Stimulated activated CD4-positive, alpha-beta T cell treated with anti-CD3 and anti-CD28 coated beads, Interleukin-4, amount 100 ng/mL, for 24 hours (primary cell): Measurements from ENCODE around the gene CHCT1.

ENCODE experiments used
- DNase-seq: peaks from one replicate; pipeline ENCODE4 v3.0.0-alpha.2; 2020

Gene CHCT1

GRCh38 chr17:60443713-60444112 lies 21.4 kb downstream of the CHCT1 start:
- no peak for DNase-seq

DNA sequence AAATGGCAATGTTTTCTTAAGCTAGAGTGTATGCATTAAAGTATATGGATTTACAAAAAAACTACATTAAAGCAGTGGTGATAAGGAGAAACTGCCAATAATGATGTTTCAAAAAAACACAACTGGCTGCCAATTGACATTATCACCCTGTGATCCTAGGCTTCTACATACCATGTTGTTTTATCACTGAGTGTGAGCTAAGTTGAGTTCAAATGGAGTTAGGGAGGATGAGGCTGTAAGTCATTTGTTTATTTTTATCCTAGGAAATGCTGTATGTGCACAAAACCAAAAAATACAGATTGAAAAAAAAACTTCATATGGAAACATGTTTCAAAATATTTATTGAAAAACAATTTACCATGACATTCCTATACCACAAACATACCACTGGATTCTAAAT lies 22.9 kb downstream of the CHCT1 start:
- DNase-seq = no peak

GRCh38 chr17:60447375-60447774 lies 25.1 kb downstream of the CHCT1 start:
- no peak for DNase-seq

GRCh38 chr17:60451071-60451470 lies 28.8 kb downstream of the CHCT1 start:
- no peak for DNase-seq

DNA sequence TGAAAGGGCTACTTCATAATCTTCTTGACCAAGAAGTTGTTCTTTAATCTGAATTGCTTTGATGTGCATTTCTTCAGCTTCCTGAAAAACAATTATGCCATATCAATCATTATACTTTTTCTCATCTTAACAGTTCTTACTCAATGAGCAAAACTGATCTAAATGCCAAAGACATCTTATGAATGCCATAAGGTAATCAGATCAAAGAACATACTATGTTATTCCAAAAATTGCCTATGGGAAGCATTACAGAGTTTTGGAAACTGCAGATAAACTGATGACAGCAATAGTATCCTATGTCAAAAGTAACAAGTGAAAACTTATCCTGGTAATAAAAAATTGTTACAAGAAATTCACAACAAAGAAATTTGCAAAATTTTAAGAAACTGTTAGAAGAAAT lies 29.7 kb downstream of the CHCT1 start:
- DNase-seq = no peak

DNA sequence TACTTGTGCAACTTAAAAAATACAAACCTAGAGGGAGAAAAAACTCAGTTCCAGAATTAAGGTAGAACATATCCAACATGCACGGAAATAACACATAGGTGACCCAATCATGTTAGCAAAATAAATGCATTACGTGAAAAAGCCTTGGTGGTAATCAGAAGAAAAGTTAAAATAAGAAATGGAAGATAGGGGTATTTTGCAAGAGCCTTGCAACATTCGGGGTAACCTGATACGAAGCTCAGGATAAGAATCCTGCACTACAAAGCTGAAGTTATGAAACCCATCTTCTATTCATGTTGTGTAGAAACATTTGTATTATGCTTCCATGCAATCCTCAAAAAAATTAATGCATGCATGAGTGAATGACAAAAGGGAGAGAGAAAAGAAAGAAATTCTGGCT lies 33.1 kb downstream of the CHCT1 start:
- DNase-seq = no peak

- no peak for DNase-seq
Measured at GRCh38 chr17:60457148-60457547, 34.9 kb downstream of the CHCT1 start.

DNA sequence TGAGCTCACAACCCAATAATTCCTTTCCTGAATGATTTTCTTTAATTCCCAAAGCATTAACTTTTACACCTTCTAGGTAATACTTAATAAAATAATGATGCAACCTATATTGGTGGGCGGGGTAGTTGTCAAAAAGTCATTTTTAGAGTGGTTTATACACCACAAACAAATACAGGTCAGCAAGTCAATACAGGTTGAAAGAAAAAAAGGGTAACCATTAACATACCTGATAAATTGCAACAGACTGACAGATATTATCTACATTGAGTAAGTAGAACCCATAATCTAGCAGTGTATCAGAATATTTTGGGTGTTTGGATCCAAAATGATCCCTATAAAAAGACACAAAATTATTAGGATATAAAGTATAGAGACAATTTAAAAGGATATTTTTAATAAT lies 39.3 kb downstream of the CHCT1 start:
- no peak for DNase-seq

GRCh38 chr17:60463157-60463835 lies 41.0 kb downstream of the CHCT1 start:
- DNase-seq = no peak

- DNase-seq = no peak
Measured at GRCh38 chr17:60464343-60464742, 42.1 kb downstream of the CHCT1 start.

- no peak for DNase-seq
Measured at GRCh38 chr17:60468371-60468770, 46.1 kb downstream of the CHCT1 start.

DNA sequence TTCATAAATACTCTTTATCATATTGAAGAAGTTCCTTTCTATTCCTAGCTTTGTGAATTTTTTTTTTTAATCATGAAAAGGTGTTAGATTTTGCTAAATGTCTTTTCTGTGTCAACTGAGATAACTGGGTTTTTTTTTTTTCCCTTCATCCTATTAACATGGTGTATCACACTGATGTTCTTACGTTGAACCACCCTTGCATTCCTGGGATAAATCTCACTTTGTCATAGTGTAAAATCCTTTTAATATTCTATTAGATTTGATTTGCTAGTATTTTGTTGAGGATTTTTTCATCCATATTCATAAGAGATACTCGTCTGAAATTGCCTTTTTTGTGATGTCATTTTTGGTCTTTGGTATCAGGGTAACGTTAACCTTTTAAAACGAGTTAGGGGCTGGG lies 49.2 kb downstream of the CHCT1 start:
- DNase-seq = no peak

DNA sequence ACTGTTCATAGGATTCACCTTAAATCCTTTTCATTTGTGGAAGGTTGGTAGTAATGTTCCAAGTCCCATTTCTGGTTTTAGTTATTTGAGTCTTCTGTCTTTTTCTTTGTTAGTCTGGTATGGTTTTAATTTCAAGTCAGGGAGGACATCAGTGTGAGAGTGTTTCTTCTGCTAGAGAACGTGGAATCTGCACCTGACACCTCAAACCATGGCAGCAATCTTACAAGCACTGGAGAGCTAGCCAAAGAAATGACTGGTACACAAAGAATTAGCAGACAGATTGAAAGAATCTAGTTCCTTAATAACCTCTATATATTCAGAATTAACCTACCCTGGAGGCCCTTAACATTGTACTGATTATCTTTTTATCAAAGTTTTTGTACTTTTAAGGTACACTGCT lies 50.2 kb downstream of the CHCT1 start:
- DNase-seq = no peak

GRCh38 chr17:60473788-60474187 lies 51.5 kb downstream of the CHCT1 start:
- no peak for DNase-seq
